Ureter (tissue), 1 donor: ENCODE data around the gene FBLN2. TPM values are rescaled to one million over a fixed set of nuclear protein-coding genes. Genes with fewer than 3 reads are reported as not detected.
A peak's percentile ranks its signal among the peaks of the same experiment; 100 is the strongest.
"Not testable (repeated sequence)": the region's sequence is repeated elsewhere in the genome, so short reads cannot be mapped to it uniquely, and the experiment has no call there.

ENCODE experiments used
- DNase-seq: peaks from one replicate; pipeline ENCODE4 v3.0.0-alpha.2; 2020; ENCODE audit warnings: low spot score
- total RNA-seq: library from RNA; stranded (reverse); gene quantifications from one replicate; pipeline ENCODE4 v1.2.4, GENCODE V29; 2023
- donor health status: DM: yes; HTN: yes; CAD: no.

The FBLN2 gene
- total RNA-seq, 1 donor from 2014 or later = 42.7 TPM

- no peak for DNase-seq
Observed at GRCh38 chr3:13513913-13514517, 34.9 kb upstream of the FBLN2 start.

- DNase-seq = no peak
Observed at GRCh38 chr3:13514639-13515435, 34.1 kb upstream of the FBLN2 start.

GRCh38 chr3:13515786-13516759 lies 32.9 kb upstream of the FBLN2 start:
- DNase-seq = no peak

- DNase-seq = no peak
Observed at GRCh38 chr3:13516760-13517135, 32.2 kb upstream of the FBLN2 start.

- DNase-seq = peak; percentile 61
Observed at GRCh38 chr3:13517253-13517977, 31.5 kb upstream of the FBLN2 start.

- no peak for DNase-seq
Observed at GRCh38 chr3:13518516-13518953, 30.4 kb upstream of the FBLN2 start.

GRCh38 chr3:13519006-13519791 lies 29.7 kb upstream of the FBLN2 start:
- no peak for DNase-seq

- DNase-seq = no peak
Observed at GRCh38 chr3:13520326-13520880, 28.5 kb upstream of the FBLN2 start.

GRCh38 chr3:13521309-13521708 lies 27.6 kb upstream of the FBLN2 start:
- no peak for DNase-seq

GRCh38 chr3:13521749-13522148 lies 27.2 kb upstream of the FBLN2 start:
- not testable (repeated sequence) for DNase-seq

- no peak for DNase-seq
Observed at GRCh38 chr3:13522236-13522635, 26.7 kb upstream of the FBLN2 start.

- DNase-seq = no peak
Observed at GRCh38 chr3:13524979-13525669, 23.8 kb upstream of the FBLN2 start.

- no peak for DNase-seq
Observed at GRCh38 chr3:13525827-13526625, 22.9 kb upstream of the FBLN2 start.

- DNase-seq = no peak
Observed at GRCh38 chr3:13526626-13526949, 22.3 kb upstream of the FBLN2 start.

GRCh38 chr3:13528217-13528867 lies 20.6 kb upstream of the FBLN2 start:
- DNase-seq = no peak

GRCh38 chr3:13529196-13530112 lies 19.5 kb upstream of the FBLN2 start:
- no peak for DNase-seq

- DNase-seq = no peak
Observed at GRCh38 chr3:13530241-13531009, 18.5 kb upstream of the FBLN2 start.
